Measurements from ENCODE around the gene DNAJC9.
A peak's percentile ranks its signal among the peaks of the same experiment; 100 is the strongest.
"Not testable (repeated sequence)": the region's sequence is repeated elsewhere in the genome, so short reads cannot be mapped to it uniquely, and the experiment has no call there.

DNAJC9 gene

GRCh38 chr10:73262105-73262730 lies 15.2 kb upstream of the DNAJC9 start:
- Histone ChIP-seq H3K79me2 (ENCODE audit: control insufficient read depth, insufficient read depth, low read length, poor library complexity) (no peaks in the 10 kb centered on the region), H4K91ac (ENCODE audit: low read depth, low read length) (no peak overlapping the region), H2AFZ (ENCODE audit: insufficient read depth, low read length, poor library complexity) (no peak overlapping the region), H3K79me1 (ENCODE audit: low read length) (no peaks in the 10 kb centered on the region), H2BK5ac (ENCODE audit: low read depth, low read length, poor library complexity) (no peak overlapping the region), H3K23ac (ENCODE audit: low read length) (no peak overlapping the region), H3K27me3 (ENCODE audit: insufficient read depth, low read length) (no peaks in the 10 kb centered on the region), H3K4me2 (ENCODE audit: low read length) (no peak overlapping the region), H3K4ac (ENCODE audit: low read depth, low read length) (no peak overlapping the region), H3K36me3 (ENCODE audit: control insufficient read depth in 1 of 2, insufficient read depth in 2 of 2, low read length in 2 of 2) (no peaks in the 10 kb centered on the region), H2AK5ac (ENCODE audit: low read length) (no peak overlapping the region), H3K9ac (ENCODE audit: low read length) (no peak overlapping the region), H3K14ac (ENCODE audit: low read length) (no peak overlapping the region), H4K12ac (ENCODE audit: low read depth, low read length) (no peak overlapping the region), H4K8ac (ENCODE audit: low read depth, low read length) (no peak overlapping the region), H2BK120ac (ENCODE audit: insufficient read depth, low read length, poor library complexity) (no peak overlapping the region), H3K4me1 (ENCODE audit: control insufficient read depth in 1 of 2, insufficient read depth in 2 of 2, low read length in 2 of 2) (no peaks in the 10 kb centered on the region), H3K9me3 (ENCODE audit: insufficient read depth, low read depth, low read length) (no peaks in the 10 kb centered on the region), H3K27ac (ENCODE audit: low read depth, low read length) (no peak overlapping the region), H3K18ac (ENCODE audit: low read length) (no peak overlapping the region), H2BK12ac (ENCODE audit: low read length) (no peak overlapping the region), H3K4me3 (ENCODE audit: low read depth, low read length) (no peak overlapping the region)
- no CpG with 5 or more reads among the region's 4 CpGs for WGBS (ENCODE audit: extremely low coverage, insufficient coverage, insufficient read length)
- peak; percentile 77 to 90 for DNase-seq

DNA sequence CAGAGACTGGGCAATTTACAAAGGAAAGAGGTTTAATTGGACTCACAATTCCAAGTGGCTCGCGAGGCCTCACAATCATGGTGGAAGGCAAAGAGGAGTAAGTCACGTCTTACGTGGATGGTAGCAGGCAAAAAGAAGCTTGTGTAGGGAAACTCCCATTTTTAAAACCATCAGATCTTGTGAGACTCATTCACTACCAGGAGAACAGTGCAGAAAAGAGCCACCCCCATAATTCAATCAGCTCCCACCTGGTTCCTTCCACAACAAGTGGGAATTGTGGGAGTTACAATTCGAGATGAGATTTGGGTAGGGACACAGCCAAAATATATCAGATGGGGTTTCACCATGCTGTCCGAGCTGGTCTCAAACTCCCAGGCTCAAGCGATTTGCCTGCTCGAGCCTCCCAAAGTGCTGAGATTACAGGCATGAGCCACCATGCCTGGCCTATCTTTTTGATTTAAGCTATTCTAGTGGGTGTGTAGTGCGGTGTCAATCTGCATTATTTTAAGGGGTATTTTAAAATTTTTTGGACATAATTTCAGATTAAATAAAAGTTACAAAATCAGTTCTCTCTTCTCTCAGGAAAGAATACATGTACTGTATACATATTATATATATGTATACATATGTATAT lies 14.4 kb upstream of the DNAJC9 start:
- Histone ChIP-seq H4K8ac (ENCODE audit: low read depth, low read length) (no peak overlapping the region), H3K9ac (ENCODE audit: low read length) (no peak overlapping the region), H3K4ac (ENCODE audit: low read depth, low read length) (no peak overlapping the region), H3K18ac (ENCODE audit: low read length) (no peak overlapping the region), H2BK120ac (ENCODE audit: insufficient read depth, low read length, poor library complexity) (no peak overlapping the region), H3K23ac (ENCODE audit: low read length) (no peak overlapping the region), H4K12ac (ENCODE audit: low read depth, low read length) (no peak overlapping the region), H3K4me2 (ENCODE audit: low read length) (no peak overlapping the region), H3K36me3 (ENCODE audit: control insufficient read depth in 1 of 2, insufficient read depth in 2 of 2, low read length in 2 of 2) (no peaks in the 10 kb centered on the region), H2AFZ (ENCODE audit: insufficient read depth, low read length, poor library complexity) (no peak overlapping the region), H3K79me1 (ENCODE audit: low read length) (no peaks in the 10 kb centered on the region), H4K91ac (ENCODE audit: low read depth, low read length) (no peak overlapping the region), H3K79me2 (ENCODE audit: control insufficient read depth, insufficient read depth, low read length, poor library complexity) (no peaks in the 10 kb centered on the region), H3K27ac (ENCODE audit: low read depth, low read length) (no peak overlapping the region), H3K4me1 (ENCODE audit: control insufficient read depth in 1 of 2, insufficient read depth in 2 of 2, low read length in 2 of 2) (no peaks in the 10 kb centered on the region), H3K4me3 (ENCODE audit: low read depth, low read length) (no peak overlapping the region), H2BK5ac (ENCODE audit: low read depth, low read length, poor library complexity) (no peak overlapping the region), H2BK12ac (ENCODE audit: low read length) (no peak overlapping the region), H2AK5ac (ENCODE audit: low read length) (no peak overlapping the region), H3K27me3 (ENCODE audit: insufficient read depth, low read length) (no peaks in the 10 kb centered on the region), H3K9me3 (ENCODE audit: insufficient read depth, low read depth, low read length) (no peaks in the 10 kb centered on the region), H3K14ac (ENCODE audit: low read length) (no peak overlapping the region)
- WGBS (ENCODE audit: extremely low coverage, insufficient coverage, insufficient read length) = no CpG with 5 or more reads among the region's 9 CpGs
- DNase-seq = no peak

GRCh38 chr10:73258612-73259011 lies 11.6 kb upstream of the DNAJC9 start:
- not testable (repeated sequence) for H3K18ac ChIP-seq (ENCODE audit: low read length); H2BK5ac ChIP-seq (ENCODE audit: low read depth, low read length, poor library complexity); H3K9me3 ChIP-seq (ENCODE audit: insufficient read depth, low read depth, low read length); H2BK120ac ChIP-seq (ENCODE audit: insufficient read depth, low read length, poor library complexity); H3K27ac ChIP-seq (ENCODE audit: low read depth, low read length); H3K79me2 ChIP-seq (ENCODE audit: control insufficient read depth, insufficient read depth, low read length, poor library complexity); H3K14ac ChIP-seq (ENCODE audit: low read length); H2BK12ac ChIP-seq (ENCODE audit: low read length); H3K9ac ChIP-seq (ENCODE audit: low read length); H3K4ac ChIP-seq (ENCODE audit: low read depth, low read length); H4K8ac ChIP-seq (ENCODE audit: low read depth, low read length); H4K91ac ChIP-seq (ENCODE audit: low read depth, low read length); H3K79me1 ChIP-seq (ENCODE audit: low read length); H3K23ac ChIP-seq (ENCODE audit: low read length); H2AFZ ChIP-seq (ENCODE audit: insufficient read depth, low read length, poor library complexity); H3K4me2 ChIP-seq (ENCODE audit: low read length); H4K12ac ChIP-seq (ENCODE audit: low read depth, low read length); H3K4me3 ChIP-seq (ENCODE audit: low read depth, low read length); H3K4me1 ChIP-seq (ENCODE audit: control insufficient read depth in 1 of 2, insufficient read depth in 2 of 2, low read length in 2 of 2); H3K36me3 ChIP-seq (ENCODE audit: control insufficient read depth in 1 of 2, insufficient read depth in 2 of 2, low read length in 2 of 2); DNase-seq; H3K27me3 ChIP-seq (ENCODE audit: insufficient read depth, low read length); H2AK5ac ChIP-seq (ENCODE audit: low read length)
- no CpG with 5 or more reads among the region's 10 CpGs for WGBS (ENCODE audit: extremely low coverage, insufficient coverage, insufficient read length)

DNA sequence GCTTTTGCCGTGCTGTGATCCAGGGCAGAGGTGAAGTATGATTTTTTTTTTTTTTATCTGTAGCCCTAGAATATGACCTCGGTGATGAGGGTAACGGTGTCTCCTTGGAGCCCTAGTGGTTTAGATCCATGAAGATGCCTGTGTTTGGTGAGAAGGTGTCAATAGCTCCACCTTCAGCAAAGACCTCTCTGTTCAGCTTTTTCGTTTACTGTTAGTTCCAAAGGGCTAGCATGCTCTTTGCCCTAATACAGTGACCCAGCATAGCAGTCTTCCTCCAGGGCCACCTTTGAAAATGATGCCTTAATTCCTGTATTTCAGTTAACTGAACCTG lies 6.1 kb upstream of the DNAJC9 start:
- H3K14ac ChIP-seq (ENCODE audit: low read length) = no peak overlapping the region

More for the DNA sequence above, 6.1 kb upstream of the DNAJC9 start:
- no peak overlapping the region for H3K4ac ChIP-seq (ENCODE audit: low read depth, low read length)
- H3K79me1 ChIP-seq (ENCODE audit: low read length) = peaks cover 4% of the 10 kb centered on the region
- peak overlapping the region; percentile 81 for H3K9ac ChIP-seq (ENCODE audit: low read length)
- H3K9me3 ChIP-seq (ENCODE audit: insufficient read depth, low read depth, low read length) = no peaks in the 10 kb centered on the region
- H3K18ac ChIP-seq (ENCODE audit: low read length) = no peak overlapping the region
- H3K23ac ChIP-seq (ENCODE audit: low read length) = no peak overlapping the region
- peaks cover 5% of the 10 kb centered on the region in 2 experiments for H3K4me1 ChIP-seq (ENCODE audit: control insufficient read depth in 1 of 2, insufficient read depth in 2 of 2, low read length in 2 of 2)
- H2AK5ac ChIP-seq (ENCODE audit: low read length) = no peak overlapping the region
- H3K4me3 ChIP-seq (ENCODE audit: low read depth, low read length) = peak overlapping the region; percentile 82
- no peak overlapping the region for H2BK5ac ChIP-seq (ENCODE audit: low read depth, low read length, poor library complexity)
- no peak overlapping the region for H2AFZ ChIP-seq (ENCODE audit: insufficient read depth, low read length, poor library complexity)
- H4K12ac ChIP-seq (ENCODE audit: low read depth, low read length) = no peak overlapping the region
- no peaks in the 10 kb centered on the region for H3K27me3 ChIP-seq (ENCODE audit: insufficient read depth, low read length)
- WGBS (ENCODE audit: extremely low coverage, insufficient coverage, insufficient read length) = no CpG with 5 or more reads among the region's 4 CpGs
- H3K27ac ChIP-seq (ENCODE audit: low read depth, low read length) = no peak overlapping the region
- H4K8ac ChIP-seq (ENCODE audit: low read depth, low read length) = no peak overlapping the region
- peaks cover 7 to 10% of the 10 kb centered on the region in 2 experiments for H3K36me3 ChIP-seq (ENCODE audit: control insufficient read depth in 1 of 2, insufficient read depth in 2 of 2, low read length in 2 of 2)
- H4K91ac ChIP-seq (ENCODE audit: low read depth, low read length) = no peak overlapping the region
- H2BK120ac ChIP-seq (ENCODE audit: insufficient read depth, low read length, poor library complexity) = no peak overlapping the region
- DNase-seq = peak in 1 of 2 donors; percentile 28
- H3K4me2 ChIP-seq (ENCODE audit: low read length) = peak overlapping the region; percentile 85
- no peak overlapping the region for H2BK12ac ChIP-seq (ENCODE audit: low read length)
- H3K79me2 ChIP-seq (ENCODE audit: control insufficient read depth, insufficient read depth, low read length, poor library complexity) = peaks cover 9% of the 10 kb centered on the region
